Measurements from ENCODE around the gene ELOVL2.
A peak's percentile ranks its signal among the peaks of the same experiment; 100 is the strongest.
"Not testable (repeated sequence)": the region's sequence is repeated elsewhere in the genome, so short reads cannot be mapped to it uniquely, and the experiment has no call there.

ELOVL2 gene
- total RNA-seq: 0 reads per million in 3 donors

GRCh38 chr6:11043961-11044711 is at the start of gene ELOVL2:
TSS of gene ELOVL2 (minus strand) at chr6:11044305. CDS start at chr6:11044230, 75 bp downstream.
- no peak for DNase-seq
- peaks cover 4% of the 10 kb centered on the region for H3K4me1 ChIP-seq (ENCODE audit: control insufficient read depth, insufficient read depth, low read length, poor library complexity, severe bottlenecking)
- H3K27ac ChIP-seq (ENCODE audit: insufficient read depth, low read length, poor library complexity, severe bottlenecking): no peak within 1 kb of the TSS
- no peaks in the 10 kb centered on the region for H3K36me3 ChIP-seq (ENCODE audit: control insufficient read depth, insufficient read depth, low read length)
- peaks cover 50% of the 10 kb centered on the region for H3K27me3 ChIP-seq (replicated peaks; ENCODE audit: control insufficient read depth, insufficient read depth, low read length, poor library complexity, severe bottlenecking)
- H3K4me3 ChIP-seq (ENCODE audit: insufficient read depth, low read depth, low read length, poor library complexity, severe bottlenecking): peak within 1 kb of the TSS; percentile 44
- no peaks in the 10 kb centered on the region for H3K9me3 ChIP-seq (ENCODE audit: control insufficient read depth, low read length)

DNA sequence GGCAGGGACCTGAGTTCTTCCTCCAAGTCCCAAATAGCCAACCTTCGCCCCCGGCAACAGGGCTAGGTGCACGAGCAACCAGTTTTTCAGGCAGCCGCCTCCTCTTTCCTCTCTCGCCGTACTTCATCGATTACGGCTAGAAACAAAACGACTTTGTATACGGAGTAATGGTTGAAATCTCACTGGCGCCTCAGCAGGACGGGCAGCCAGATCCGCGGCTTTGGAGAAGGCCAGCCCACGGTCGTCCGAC is 49.2 kb upstream of the ELOVL2 start:
- Histone ChIP-seq H3K9me3 (ENCODE audit: control insufficient read depth, low read length) (no peaks in the 10 kb centered on the region), H3K27me3 (replicated peaks; ENCODE audit: control insufficient read depth, insufficient read depth, low read length, poor library complexity, severe bottlenecking) (no peaks in the 10 kb centered on the region), H3K4me1 (ENCODE audit: control insufficient read depth, insufficient read depth, low read length, poor library complexity, severe bottlenecking) (peaks cover 10% of the 10 kb centered on the region), H3K27ac (ENCODE audit: insufficient read depth, low read length, poor library complexity, severe bottlenecking) (peak overlapping the region; percentile 92), H3K4me3 (ENCODE audit: insufficient read depth, low read depth, low read length, poor library complexity, severe bottlenecking) (peak overlapping the region; percentile 97), H3K36me3 (ENCODE audit: control insufficient read depth, insufficient read depth, low read length) (no peaks in the 10 kb centered on the region)
- no peak for DNase-seq

DNA sequence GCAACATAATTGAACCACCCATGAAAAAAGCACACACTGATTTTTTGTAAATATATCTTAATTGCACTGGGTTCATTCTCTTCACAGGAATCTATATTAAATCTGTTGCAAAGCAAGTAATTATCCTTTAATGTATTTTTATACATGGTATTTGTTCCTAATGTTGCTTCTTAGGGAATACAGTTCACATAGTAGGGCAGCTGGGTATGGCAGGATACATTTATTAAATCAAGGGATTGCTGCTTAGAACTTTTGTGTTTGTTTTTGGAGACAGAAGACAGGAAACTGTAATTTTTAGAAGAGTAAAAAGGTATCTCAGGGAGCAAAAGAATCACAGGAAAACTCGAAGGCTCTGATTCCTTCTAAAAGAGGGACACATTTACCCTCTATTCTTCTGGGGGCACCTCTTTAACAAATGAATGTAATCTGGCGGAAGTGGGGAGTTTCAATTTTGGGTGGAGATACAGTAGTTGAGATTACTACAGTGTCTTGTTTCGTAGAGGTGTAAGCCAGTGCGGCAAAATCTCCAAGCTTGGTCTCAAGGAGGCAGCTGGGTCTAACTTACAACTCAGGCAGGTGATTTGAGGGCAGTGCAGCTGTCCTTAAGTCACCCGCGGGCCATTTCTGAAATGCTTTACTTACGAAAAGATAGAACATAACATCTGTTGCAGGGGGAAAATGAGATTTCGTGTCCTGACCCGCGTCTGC is 48.7 kb upstream of the ELOVL2 start:
- H3K27ac ChIP-seq (ENCODE audit: insufficient read depth, low read length, poor library complexity, severe bottlenecking): peak overlapping the region; percentile 92
- H3K27me3 ChIP-seq (replicated peaks; ENCODE audit: control insufficient read depth, insufficient read depth, low read length, poor library complexity, severe bottlenecking): no peaks in the 10 kb centered on the region
- no peak for DNase-seq
- peaks cover 10% of the 10 kb centered on the region for H3K4me1 ChIP-seq (ENCODE audit: control insufficient read depth, insufficient read depth, low read length, poor library complexity, severe bottlenecking)
- H3K9me3 ChIP-seq (ENCODE audit: control insufficient read depth, low read length): no peaks in the 10 kb centered on the region
- peak overlapping the region; percentile 97 for H3K4me3 ChIP-seq (ENCODE audit: insufficient read depth, low read depth, low read length, poor library complexity, severe bottlenecking)
- H3K36me3 ChIP-seq (ENCODE audit: control insufficient read depth, insufficient read depth, low read length): no peaks in the 10 kb centered on the region

DNA sequence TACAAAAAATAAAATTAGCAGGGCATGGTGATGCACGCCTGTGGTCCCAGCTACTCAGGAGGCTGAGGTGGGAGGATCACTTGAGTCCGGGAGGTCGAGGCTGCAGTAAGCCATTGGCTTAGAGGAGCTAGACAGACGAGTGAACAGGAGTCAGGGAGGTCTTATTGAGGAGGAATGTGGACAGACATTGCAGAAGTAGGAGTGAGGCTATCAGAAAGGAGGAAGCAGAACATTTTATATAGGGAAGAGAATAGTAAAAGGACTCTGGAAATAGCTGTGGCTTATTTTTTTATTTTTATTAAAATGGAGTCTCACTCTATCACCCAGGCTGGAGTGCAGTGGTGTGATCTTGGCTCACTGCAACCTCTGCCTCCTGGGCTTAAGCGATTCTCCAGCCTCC is 47.0 kb upstream of the ELOVL2 start:
- not testable (repeated sequence) for H3K9me3 ChIP-seq (ENCODE audit: control insufficient read depth, low read length); H3K36me3 ChIP-seq (ENCODE audit: control insufficient read depth, insufficient read depth, low read length); H3K27ac ChIP-seq (ENCODE audit: insufficient read depth, low read length, poor library complexity, severe bottlenecking); H3K4me3 ChIP-seq (ENCODE audit: insufficient read depth, low read depth, low read length, poor library complexity, severe bottlenecking); DNase-seq; H3K27me3 ChIP-seq (replicated peaks; ENCODE audit: control insufficient read depth, insufficient read depth, low read length, poor library complexity, severe bottlenecking); H3K4me1 ChIP-seq (ENCODE audit: control insufficient read depth, insufficient read depth, low read length, poor library complexity, severe bottlenecking)

DNA sequence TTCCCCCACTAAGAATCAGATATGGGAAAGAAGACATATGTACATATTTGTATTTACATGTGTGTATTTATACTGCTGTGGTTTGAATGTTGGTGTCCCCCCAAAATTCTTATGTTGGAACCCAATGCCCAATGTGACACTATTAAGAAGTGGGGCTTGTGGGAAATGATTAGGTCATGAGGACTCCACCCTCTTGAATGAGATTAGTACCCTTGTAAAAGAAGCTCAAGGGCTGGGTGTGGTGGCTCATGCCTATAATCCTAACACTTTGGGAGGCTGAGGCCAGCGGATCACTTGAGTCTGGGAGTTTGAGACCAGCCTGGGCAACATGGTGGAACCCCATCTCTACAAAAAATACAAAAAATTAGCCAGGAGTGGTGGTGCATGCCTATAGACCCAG is 45.6 kb upstream of the ELOVL2 start:
- Histone ChIP-seq H3K9me3 (ENCODE audit: control insufficient read depth, low read length) (no peaks in the 10 kb centered on the region), H3K27me3 (replicated peaks; ENCODE audit: control insufficient read depth, insufficient read depth, low read length, poor library complexity, severe bottlenecking) (no peaks in the 10 kb centered on the region), H3K4me1 (ENCODE audit: control insufficient read depth, insufficient read depth, low read length, poor library complexity, severe bottlenecking) (peaks cover 2% of the 10 kb centered on the region), H3K27ac (ENCODE audit: insufficient read depth, low read length, poor library complexity, severe bottlenecking) (no peak overlapping the region), H3K4me3 (ENCODE audit: insufficient read depth, low read depth, low read length, poor library complexity, severe bottlenecking) (no peak overlapping the region), H3K36me3 (ENCODE audit: control insufficient read depth, insufficient read depth, low read length) (no peaks in the 10 kb centered on the region)
- DNase-seq: no peak

- H3K27ac ChIP-seq (ENCODE audit: insufficient read depth, low read length, poor library complexity, severe bottlenecking); H3K36me3 ChIP-seq (ENCODE audit: control insufficient read depth, insufficient read depth, low read length); H3K9me3 ChIP-seq (ENCODE audit: control insufficient read depth, low read length); H3K27me3 ChIP-seq (replicated peaks; ENCODE audit: control insufficient read depth, insufficient read depth, low read length, poor library complexity, severe bottlenecking); H3K4me3 ChIP-seq (ENCODE audit: insufficient read depth, low read depth, low read length, poor library complexity, severe bottlenecking); H3K4me1 ChIP-seq (ENCODE audit: control insufficient read depth, insufficient read depth, low read length, poor library complexity, severe bottlenecking); DNase-seq: not testable (repeated sequence)
These were observed 43.2 kb upstream of the ELOVL2 start for GRCh38 chr6:11087141-11087812.

DNA sequence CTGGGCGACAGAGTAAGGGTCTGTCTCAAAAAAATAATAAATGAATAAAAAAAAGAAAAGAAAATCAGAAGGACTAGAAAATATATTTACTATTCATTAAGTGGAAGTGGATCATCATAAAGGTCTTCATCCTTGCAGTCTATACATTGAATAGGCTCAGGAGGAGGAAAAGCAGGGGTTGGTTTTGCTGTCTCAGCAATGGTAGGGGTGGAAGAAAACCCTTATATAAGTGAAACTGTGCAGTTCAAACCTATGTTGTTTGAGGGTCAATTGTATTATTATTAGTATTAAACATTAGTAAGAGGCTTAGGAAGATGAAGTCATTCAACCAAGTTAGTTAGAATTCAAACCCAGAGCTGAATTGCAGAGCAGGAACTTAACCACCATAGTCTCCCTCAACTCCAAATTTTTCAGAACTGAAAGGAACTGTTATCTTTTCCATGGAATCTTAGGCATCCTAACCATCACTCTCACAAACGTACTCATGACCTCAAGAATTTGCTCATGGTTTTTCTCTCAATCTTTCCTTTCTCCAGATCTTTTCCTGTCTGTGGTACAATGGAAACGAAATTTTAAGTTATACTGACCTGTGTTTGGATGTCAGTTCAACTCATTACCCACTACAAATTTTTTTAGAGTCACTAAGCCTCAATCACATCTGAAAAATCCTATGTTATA is 41.8 kb upstream of the ELOVL2 start:
- Histone ChIP-seq H3K4me3 (ENCODE audit: insufficient read depth, low read depth, low read length, poor library complexity, severe bottlenecking) (no peak overlapping the region), H3K36me3 (ENCODE audit: control insufficient read depth, insufficient read depth, low read length) (no peaks in the 10 kb centered on the region), H3K27ac (ENCODE audit: insufficient read depth, low read length, poor library complexity, severe bottlenecking) (no peak overlapping the region), H3K27me3 (replicated peaks; ENCODE audit: control insufficient read depth, insufficient read depth, low read length, poor library complexity, severe bottlenecking) (peaks cover 3% of the 10 kb centered on the region), H3K9me3 (ENCODE audit: control insufficient read depth, low read length) (no peaks in the 10 kb centered on the region), H3K4me1 (ENCODE audit: control insufficient read depth, insufficient read depth, low read length, poor library complexity, severe bottlenecking) (no peaks in the 10 kb centered on the region)
- no peak for DNase-seq

DNA sequence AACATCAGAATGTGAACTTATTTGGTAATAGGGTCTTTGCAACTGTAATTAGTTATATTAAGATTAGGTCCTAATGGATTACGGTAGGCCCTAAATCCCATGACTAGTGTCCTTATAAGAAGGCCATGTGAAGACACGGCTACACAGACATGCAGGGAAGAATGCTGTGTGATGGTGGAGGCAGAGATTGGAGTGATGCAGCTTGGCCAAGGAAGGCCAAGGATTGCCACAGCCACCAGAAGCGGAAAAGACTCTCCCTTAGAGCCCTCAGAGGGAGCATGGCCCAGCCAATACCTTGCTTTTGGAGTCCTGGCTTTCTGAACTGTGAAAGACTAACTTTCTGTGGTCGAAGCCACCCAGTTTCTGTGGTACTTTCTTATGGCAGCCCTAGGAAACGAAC is 39.9 kb upstream of the ELOVL2 start:
- no peak for DNase-seq

DNA sequence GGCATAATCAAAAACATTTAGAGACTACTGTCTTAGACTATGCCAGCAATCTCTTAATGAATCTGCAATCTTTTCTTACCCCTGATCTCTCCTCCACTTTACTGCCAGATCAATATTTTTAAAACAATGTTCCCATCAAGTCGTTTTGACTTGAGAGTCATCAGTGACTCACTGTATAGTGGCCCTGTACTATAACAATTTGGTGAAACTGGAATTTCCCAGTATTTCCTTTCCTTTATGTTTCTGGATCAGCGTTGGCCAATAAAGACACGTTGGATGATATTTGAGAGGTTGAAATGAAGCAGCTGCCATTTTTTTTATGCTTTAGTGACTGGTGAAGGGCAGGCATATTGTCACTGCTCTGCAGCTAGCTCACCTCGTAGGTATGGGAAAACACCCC is 39.4 kb upstream of the ELOVL2 start:
- no peak overlapping the region for H3K4me3 ChIP-seq (ENCODE audit: insufficient read depth, low read depth, low read length, poor library complexity, severe bottlenecking)
- no peaks in the 10 kb centered on the region for H3K36me3 ChIP-seq (ENCODE audit: control insufficient read depth, insufficient read depth, low read length)
- no peak overlapping the region for H3K27ac ChIP-seq (ENCODE audit: insufficient read depth, low read length, poor library complexity, severe bottlenecking)
- DNase-seq: no peak
- peaks cover 3% of the 10 kb centered on the region for H3K27me3 ChIP-seq (replicated peaks; ENCODE audit: control insufficient read depth, insufficient read depth, low read length, poor library complexity, severe bottlenecking)
- H3K9me3 ChIP-seq (ENCODE audit: control insufficient read depth, low read length): no peaks in the 10 kb centered on the region
- no peaks in the 10 kb centered on the region for H3K4me1 ChIP-seq (ENCODE audit: control insufficient read depth, insufficient read depth, low read length, poor library complexity, severe bottlenecking)

More for the DNA sequence above, 39.9 kb upstream of the ELOVL2 start:
- no peak overlapping the region for H3K27ac ChIP-seq (ENCODE audit: insufficient read depth, low read length, poor library complexity, severe bottlenecking)
- H3K36me3 ChIP-seq (ENCODE audit: control insufficient read depth, insufficient read depth, low read length): no peaks in the 10 kb centered on the region
- no peaks in the 10 kb centered on the region for H3K9me3 ChIP-seq (ENCODE audit: control insufficient read depth, low read length)
- no peaks in the 10 kb centered on the region for H3K4me1 ChIP-seq (ENCODE audit: control insufficient read depth, insufficient read depth, low read length, poor library complexity, severe bottlenecking)
- H3K4me3 ChIP-seq (ENCODE audit: insufficient read depth, low read depth, low read length, poor library complexity, severe bottlenecking): no peak overlapping the region
- peaks cover 3% of the 10 kb centered on the region for H3K27me3 ChIP-seq (replicated peaks; ENCODE audit: control insufficient read depth, insufficient read depth, low read length, poor library complexity, severe bottlenecking)

GRCh38 chr6:11080296-11080695 is 36.2 kb upstream of the ELOVL2 start:
- no peaks in the 10 kb centered on the region for H3K36me3 ChIP-seq (ENCODE audit: control insufficient read depth, insufficient read depth, low read length)
- no peaks in the 10 kb centered on the region for H3K4me1 ChIP-seq (ENCODE audit: control insufficient read depth, insufficient read depth, low read length, poor library complexity, severe bottlenecking)
- no peak for DNase-seq
- peaks cover 3% of the 10 kb centered on the region for H3K27me3 ChIP-seq (replicated peaks; ENCODE audit: control insufficient read depth, insufficient read depth, low read length, poor library complexity, severe bottlenecking)
- H3K27ac ChIP-seq (ENCODE audit: insufficient read depth, low read length, poor library complexity, severe bottlenecking): no peak overlapping the region
- no peak overlapping the region for H3K4me3 ChIP-seq (ENCODE audit: insufficient read depth, low read depth, low read length, poor library complexity, severe bottlenecking)
- H3K9me3 ChIP-seq (ENCODE audit: control insufficient read depth, low read length): no peaks in the 10 kb centered on the region

Measured in effector memory CD4-positive, alpha-beta T cell (primary cell).